Gastrocnemius medialis (tissue), 4 donors: ENCODE data around the gene ACAD10. TPM values are rescaled to one million over a fixed set of nuclear protein-coding genes. Genes with fewer than 3 reads are reported as not detected.

Source experiments
- ATAC-seq, 2 donors: fragments of 150-250 bp; one replicate each; pipeline ENCODE4 v1.9.1; 2016
- DNase-seq, 2 donors: peaks; one replicate each; pipeline ENCODE4 v3.0.0-alpha.2; 2019
- H3K27ac ChIP-seq, 4 donors: fragments of 200-600 bp; sonication (generic); 1 replicate in 1 of 4; 2 replicates in 3 of 4; pipeline ENCODE4 v1.5.1; 2016 to 2018; ENCODE audit warnings: mild to moderate bottlenecking in 2 of 4, moderate library complexity in 1 of 4
- H3K27me3 ChIP-seq, 3 donors: fragments of 200-600 bp; sonication (generic) in 2 of 3; 1 replicate in 1 of 3; 2 replicates in 2 of 3; pipeline versions ENCODE4 v1.5.1 to v1.6.0; 2016 to 2019; ENCODE audit warnings: mild to moderate bottlenecking in 1 of 3, moderate library complexity in 1 of 3
- H3K36me3 ChIP-seq, 2 donors: fragments of 200-600 bp; sonication (generic) in 1 of 2; one replicate each; pipeline ENCODE4 v1.5.1; 2017 to 2018
- H3K4me1 ChIP-seq, 2 donors: fragments of 200-600 bp; sonication (generic) in 1 of 2; one replicate each; pipeline ENCODE4 v1.5.1; 2016 to 2017; ENCODE audit warnings: mild to moderate bottlenecking in 2 of 2
- H3K4me3 ChIP-seq, 4 donors: fragments of 200-600 bp; sonication (generic) in 3 of 4; 1 replicate in 1 of 4; 2 replicates in 3 of 4; pipeline ENCODE4 v1.5.1; 2016 to 2019; ENCODE audit warnings: mild to moderate bottlenecking in 2 of 4
- H3K9me3 ChIP-seq, 3 donors: fragments of 200-600 bp; sonication (generic) in 2 of 3; 1 replicate in 1 of 3; 2 replicates in 2 of 3; pipeline ENCODE4 v1.5.1; 2016 to 2019
- POLR2A ChIP-seq, 2 donors: fragments of 450-650 bp; IDR thresholded peaks; one replicate each; pipeline ENCODE4 v1.6.1; 2017; ENCODE audit warnings: antibody characterized with exemption in 2 of 2, mild to moderate bottlenecking in 2 of 2, moderate library complexity in 2 of 2
- in situ Hi-C, 4 donors: fragments of 200-750 bp; cut with MboI; loops; one replicate each; pipeline versions ENCODE4 v1.15.0 to v1.8.0; 2017; ENCODE audit warnings: low sequenced_read_pairs in 4 of 4
- intact Hi-C: fragments of 100-400 bp; cut with DNase I; formaldehyde crosslinking; loops from one replicate; pipeline ENCODE4 v1.15.1; 2023; ENCODE audit warnings: low total_unique reads
- total RNA-seq, 4 donors: library from RNA; depleted of rRNA; stranded (reverse); fragments of >200 nt; gene quantifications; one replicate each; pipeline versions ENCODE4 v1.1.0 to v1.2.3, GENCODE V29; 2016
- TF ChIP-seq, protein P1 (sequence below), 5 experiments: fragments of 450-650 bp in 3 of 5; fragments of 200-600 bp in 2 of 5; sonication (generic) in 2 of 5; IDR thresholded peaks in 4 of 5; conservative IDR thresholded peaks in 1 of 5; 1 replicate in 4 of 5; 2 replicates in 1 of 5; pipeline ENCODE4 v1.5.1; 2016 to 2019; ENCODE audit warnings: antibody characterized with exemption in 5 of 5, mild to moderate bottlenecking in 3 of 5, moderate library complexity in 3 of 5

ACAD10 gene
- total RNA-seq, 4 donors from 2014 or later: 8.3 to 12.6 (median 11.7) TPM

GRCh38 chr12:111777345-111778045, 91.6 kb downstream of the ACAD10 start:
- DNase-seq (no peak), ATAC-seq (no peak)
- in situ Hi-C loops: no loop called here
- Histone ChIP-seq H3K9me3 (no peaks in the 10 kb centered on the region), H3K4me3 (no peak overlapping the region), H3K4me1 (peaks cover 44 to 53% of the 10 kb centered on the region in 2 donors), H3K27ac (peak overlapping the region; percentile 3 to 85 (median 84)), H3K36me3 (no peaks in the 10 kb centered on the region), H3K27me3 (no peaks in the 10 kb centered on the region)
- intact Hi-C loops: no loop called here
- TF ChIP-seq, protein P1, sequence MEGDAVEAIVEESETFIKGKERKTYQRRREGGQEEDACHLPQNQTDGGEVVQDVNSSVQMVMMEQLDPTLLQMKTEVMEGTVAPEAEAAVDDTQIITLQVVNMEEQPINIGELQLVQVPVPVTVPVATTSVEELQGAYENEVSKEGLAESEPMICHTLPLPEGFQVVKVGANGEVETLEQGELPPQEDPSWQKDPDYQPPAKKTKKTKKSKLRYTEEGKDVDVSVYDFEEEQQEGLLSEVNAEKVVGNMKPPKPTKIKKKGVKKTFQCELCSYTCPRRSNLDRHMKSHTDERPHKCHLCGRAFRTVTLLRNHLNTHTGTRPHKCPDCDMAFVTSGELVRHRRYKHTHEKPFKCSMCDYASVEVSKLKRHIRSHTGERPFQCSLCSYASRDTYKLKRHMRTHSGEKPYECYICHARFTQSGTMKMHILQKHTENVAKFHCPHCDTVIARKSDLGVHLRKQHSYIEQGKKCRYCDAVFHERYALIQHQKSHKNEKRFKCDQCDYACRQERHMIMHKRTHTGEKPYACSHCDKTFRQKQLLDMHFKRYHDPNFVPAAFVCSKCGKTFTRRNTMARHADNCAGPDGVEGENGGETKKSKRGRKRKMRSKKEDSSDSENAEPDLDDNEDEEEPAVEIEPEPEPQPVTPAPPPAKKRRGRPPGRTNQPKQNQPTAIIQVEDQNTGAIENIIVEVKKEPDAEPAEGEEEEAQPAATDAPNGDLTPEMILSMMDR (IDR thresholded peaks at IDR 0.05 in 4 of 5, conservative IDR thresholded peaks at IDR 0.05 in 1 of 5): no peak
- no peak for TF ChIP-seq POLR2A (IDR thresholded peaks at IDR 0.05)

- in situ Hi-C loops: no loop called here
- H3K4me3 ChIP-seq: no peak overlapping the region
- H3K27ac ChIP-seq: no peak overlapping the region
- peaks cover 0 to 25% of the 10 kb centered on the region in 2 donors for H3K36me3 ChIP-seq
- H3K27me3 ChIP-seq: no peaks in the 10 kb centered on the region
- no peak for DNase-seq
- intact Hi-C loops: no loop called here
- no peak for ATAC-seq
- H3K4me1 ChIP-seq: peaks cover 25 to 26% of the 10 kb centered on the region in 2 donors
- TF ChIP-seq, protein P1 (IDR thresholded peaks at IDR 0.05 in 4 of 5, conservative IDR thresholded peaks at IDR 0.05 in 1 of 5): no peak
- TF ChIP-seq POLR2A (IDR thresholded peaks at IDR 0.05): no peak
- no peaks in the 10 kb centered on the region for H3K9me3 ChIP-seq
Observed at GRCh38 chr12:111780166-111780565, 94.3 kb downstream of the ACAD10 start.

GRCh38 chr12:111780615-111781014, 94.8 kb downstream of the ACAD10 start:
- peaks cover 0 to 30% of the 10 kb centered on the region in 2 donors for H3K36me3 ChIP-seq
- no peak for DNase-seq

GRCh38 chr12:111781085-111781658, 95.3 kb downstream of the ACAD10 start:
- peaks cover 0 to 30% of the 10 kb centered on the region in 2 donors for H3K36me3 ChIP-seq
- in situ Hi-C loops (no loop called here), intact Hi-C loops (no loop called here)
- no peaks in the 10 kb centered on the region for H3K27me3 ChIP-seq
- H3K4me3 ChIP-seq: no peak overlapping the region
- no peak for DNase-seq
- TF ChIP-seq, protein P1 (IDR thresholded peaks at IDR 0.05 in 4 of 5, conservative IDR thresholded peaks at IDR 0.05 in 1 of 5): no peak
- TF ChIP-seq POLR2A (IDR thresholded peaks at IDR 0.05): no peak
- H3K27ac ChIP-seq: no peak overlapping the region
- ATAC-seq: no peak
- H3K9me3 ChIP-seq: no peaks in the 10 kb centered on the region
- H3K4me1 ChIP-seq: peaks cover 15 to 16% of the 10 kb centered on the region in 2 donors

More at GRCh38 chr12:111780615-111781014, 94.8 kb downstream of the ACAD10 start:
- Histone ChIP-seq H3K4me1 (peaks cover 20 to 22% of the 10 kb centered on the region in 2 donors), H3K27ac (no peak overlapping the region), H3K9me3 (no peaks in the 10 kb centered on the region), H3K27me3 (no peaks in the 10 kb centered on the region), H3K4me3 (no peak overlapping the region)
- no peak for ATAC-seq
- intact Hi-C loops: no loop called here
- in situ Hi-C loops: no loop called here
- TF ChIP-seq POLR2A (IDR thresholded peaks at IDR 0.05): no peak
- TF ChIP-seq, protein P1 (IDR thresholded peaks at IDR 0.05 in 4 of 5, conservative IDR thresholded peaks at IDR 0.05 in 1 of 5): no peak
